ENCODE data around the gene ARRB2. TPM values are rescaled to one million over a fixed set of nuclear protein-coding genes. Genes with fewer than 3 reads are reported as not detected.
A peak's percentile ranks its signal among the peaks of the same experiment; 100 is the strongest.

The ARRB2 gene
- total RNA-seq, 1 donor from 2014 or later = 4.2 TPM

DNA sequence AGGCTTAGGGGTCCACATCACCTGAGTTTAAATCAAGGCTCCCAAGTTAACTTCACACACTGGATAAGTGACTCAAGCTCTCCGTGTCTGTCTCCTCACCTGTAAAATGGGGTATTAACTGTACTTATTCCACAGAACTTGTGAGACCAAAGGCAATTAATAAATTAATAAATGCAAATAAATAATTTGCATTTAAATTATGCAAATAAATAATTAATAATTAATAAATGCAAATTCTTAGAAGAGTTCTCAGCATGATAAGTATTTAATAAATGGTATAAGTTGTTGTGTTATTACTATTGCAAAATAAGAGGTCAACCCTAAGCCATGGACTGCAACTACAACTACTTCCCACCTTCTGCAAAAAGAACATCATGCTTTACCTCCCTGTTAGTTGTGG lies 43.0 kb downstream of the ARRB2 start:
- DNase-seq (ENCODE audit: low read depth in 2 of 2) = no peak

- no peak for DNase-seq (ENCODE audit: low read depth in 2 of 2)
These were observed 49.4 kb downstream of the ARRB2 start for GRCh38 chr17:4759776-4760236.

DNA sequence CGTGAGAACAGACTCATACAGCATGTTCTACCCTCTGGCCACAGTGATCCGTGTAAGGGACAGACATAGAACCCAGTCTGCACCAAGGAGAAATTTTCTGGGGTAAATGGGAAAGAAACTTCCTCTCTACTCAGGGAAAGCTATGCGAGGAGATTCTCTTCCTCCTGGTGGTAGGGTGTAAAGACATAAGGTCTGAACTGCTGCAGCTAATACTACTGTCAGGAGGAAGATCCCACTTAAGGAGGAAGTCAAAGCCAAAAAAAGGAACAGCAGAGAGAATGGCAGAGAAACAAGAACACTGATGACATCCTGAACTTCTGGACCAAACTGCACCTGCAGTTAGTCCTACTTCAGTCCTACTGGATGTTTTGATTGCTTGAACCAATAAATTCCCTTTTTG lies 54.2 kb downstream of the ARRB2 start:
- no peak for DNase-seq (ENCODE audit: low read depth in 2 of 2)

DNA sequence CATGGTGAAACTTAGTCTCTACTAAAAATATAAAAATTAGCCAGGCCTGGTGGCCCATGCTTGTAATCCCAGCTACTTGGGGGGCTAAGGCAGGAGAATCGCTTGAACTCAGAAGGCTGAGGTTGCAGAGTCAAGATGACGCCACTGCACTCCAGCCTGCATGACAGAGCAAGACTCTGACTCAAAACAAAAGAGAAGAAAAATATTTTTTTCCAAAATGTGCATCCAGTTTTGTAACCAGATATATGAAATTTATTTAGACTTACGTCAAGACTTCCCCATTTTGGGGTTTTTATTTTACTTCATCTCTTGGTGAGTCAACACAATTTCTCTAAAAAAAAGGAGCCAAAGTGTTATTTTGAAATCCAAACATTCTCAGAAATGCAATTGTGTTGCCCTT lies 55.8 kb downstream of the ARRB2 start:
- no peak for DNase-seq (ENCODE audit: low read depth in 2 of 2)

DNA sequence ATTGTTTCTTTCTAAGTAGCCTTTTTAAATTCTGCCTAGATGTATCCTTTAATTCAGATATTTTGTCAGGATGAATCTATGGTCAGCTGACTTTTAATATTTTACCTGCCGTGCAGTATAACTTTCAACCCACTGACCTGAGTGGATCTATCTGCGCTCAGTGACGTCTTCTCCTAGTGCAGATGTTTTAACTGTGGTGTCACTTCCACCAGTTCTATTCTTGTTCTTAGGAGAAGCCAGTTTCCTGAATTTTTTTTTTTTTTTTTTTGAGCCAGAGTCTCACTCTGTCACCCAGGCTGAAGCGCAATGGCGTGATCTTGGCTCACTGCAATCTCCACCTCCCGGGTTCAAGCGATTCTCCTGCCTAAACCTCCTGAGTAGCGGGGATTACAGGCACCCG lies 56.3 kb downstream of the ARRB2 start:
- peak in 1 of 2 donors; percentile 21 for DNase-seq (ENCODE audit: low read depth in 2 of 2)

- DNase-seq (ENCODE audit: low read depth in 2 of 2) = no peak
These were observed 57.9 kb downstream of the ARRB2 start for GRCh38 chr17:4768298-4768697.

GRCh38 chr17:4769628-4770027 lies 59.2 kb downstream of the ARRB2 start:
- no peak for DNase-seq (ENCODE audit: low read depth in 2 of 2)

Other genes with a start within 250 kb of the ARRB2 start
- 36.6 and 71.4 TPM in 2 replicates for gene SPNS2, start 211.8 kb upstream of the ARRB2 start, total RNA-seq
- gene MYBBP1A, start 155.2 kb upstream of the ARRB2 start, total RNA-seq = 24.2 and 31.7 TPM in 2 replicates
- gene GGT6, start 150.1 kb upstream of the ARRB2 start, total RNA-seq = not detected in 2 replicates
- gene SMTNL2, start 126.1 kb upstream of the ARRB2 start, total RNA-seq = not detected in 2 replicates
- not detected in 2 replicates for gene ALOX15, start 69.0 kb upstream of the ARRB2 start, total RNA-seq
- gene PELP1, start 6.5 kb upstream of the ARRB2 start, total RNA-seq = 7.6 and 9.1 TPM in 2 replicates
- 9.2 and 11.1 TPM in 2 replicates for gene MED11, start 20.8 kb downstream of the ARRB2 start, total RNA-seq
- gene ZMYND15, start 29.2 kb downstream of the ARRB2 start, total RNA-seq = under 0.01 TPM in 1 of 2 replicates, not detected in the other
- gene CXCL16, start 29.3 kb downstream of the ARRB2 start, total RNA-seq = 1.1 and 1.6 TPM in 2 replicates
- not detected in 2 replicates for gene TM4SF5, start 61.3 kb downstream of the ARRB2 start, total RNA-seq
- 0.22 TPM in 1 of 2 replicates, not detected in the other for gene VMO1, start 75.7 kb downstream of the ARRB2 start, total RNA-seq
- not detected in 2 replicates for gene GLTPD2, start 78.3 kb downstream of the ARRB2 start, total RNA-seq
- 182 and 183 TPM in 2 replicates for gene PSMB6, start 85.5 kb downstream of the ARRB2 start, total RNA-seq
- 23.8 TPM in 2 replicates for gene PLD2, start 96.5 kb downstream of the ARRB2 start, total RNA-seq
- gene MINK1, start 122.7 kb downstream of the ARRB2 start, total RNA-seq = 17.9 and 26.0 TPM in 2 replicates
- gene C17orf107, start 188.9 kb downstream of the ARRB2 start, total RNA-seq = 0.44 and 1.6 TPM in 2 replicates
- 0.65 and 1.4 TPM in 2 replicates for gene CHRNE, start 192.5 kb downstream of the ARRB2 start, total RNA-seq
- not detected in 2 replicates for gene GP1BA, start 221.6 kb downstream of the ARRB2 start, total RNA-seq
- 38.4 and 57.3 TPM in 2 replicates for gene SLC25A11, start 229.4 kb downstream of the ARRB2 start, total RNA-seq
- gene RNF167, start 229.6 kb downstream of the ARRB2 start, total RNA-seq = 13.5 and 23.2 TPM in 2 replicates
- 280 and 359 TPM in 2 replicates for gene PFN1, start 237.9 kb downstream of the ARRB2 start, total RNA-seq
- gene ENO3, start 240.5 kb downstream of the ARRB2 start, total RNA-seq = 1.1 and 2.6 TPM in 2 replicates